SK-N-SH (cell line): ENCODE results near the gene NR1D2. TPM values are rescaled to one million over a fixed set of nuclear protein-coding genes. Genes with fewer than 3 reads are reported as not detected.

Experiments
- CTCF ChIA-PET: fragments of 300-600, 350-600 bp; formaldehyde crosslinking; extraction: SDS; loops from one replicate; lab custom pipeline; 2021; lab: Yijun Ruan, JAX
- POLR2A ChIA-PET: fragments of 350-600 bp; sonication (Branson Sonifier 250); formaldehyde crosslinking; extraction: SDS; loops from one replicate; lab custom pipeline; 2020; ENCODE audit warnings: antibody characterized with exemption, inconsistent platforms; lab: Yijun Ruan, JAX
- DNase-seq: peaks from one replicate; pipeline ENCODE4 v3.0.0; 2012
- H2AFZ ChIP-seq: fragments of 200-600 bp; sonication (generic); 2 replicates; pipeline ENCODE4 v1.8.1; 2016; ENCODE audit warnings: antibody characterized with exemption, mild to moderate bottlenecking, low read depth
- H3F3A ChIP-seq: fragments of 200-600 bp; sonication (generic); replicated peaks from 2 replicates; pipeline ENCODE3; 2016; ENCODE audit warnings: antibody characterized with exemption, mild to moderate bottlenecking; ENCODE audit not compliant: insufficient read depth
- H3K27ac ChIP-seq, 2 experiments: fragments of 200-500 bp in 1 of 2; fragments of 200-600 bp in 1 of 2; sonication (Bioruptor generic) in 1 of 2; sonication (generic), shearing (Covaris generic) in 1 of 2; 2 replicates each; pipeline versions ENCODE4 v1.5.1 to v1.6.1; 2014 to 2016; ENCODE audit warnings: low read depth in 2 of 2, inconsistent platforms in 1 of 2, low read length in 1 of 2, mild to moderate bottlenecking in 1 of 2, mixed read lengths in 1 of 2
- H3K27me3 ChIP-seq: fragments of 200-600 bp; sonication (generic), shearing (Covaris generic); 2 replicates; pipeline ENCODE4 v1.6.1; 2016; ENCODE audit warnings: mixed run types; ENCODE audit not compliant: insufficient read depth
- H3K36me3 ChIP-seq, 2 experiments: fragments of 200-500 bp in 1 of 2; fragments of 200-600 bp in 1 of 2; sonication (Bioruptor generic) in 1 of 2; sonication (generic) in 1 of 2; replicated peaks in 1 of 2; 2 replicates each; pipeline versions ENCODE3 to v1.5.1; 2014 to 2016; ENCODE audit warnings: low read length in 1 of 2, mild to moderate bottlenecking in 1 of 2; ENCODE audit not compliant: insufficient read depth in 2 of 2, control insufficient read depth in 1 of 2
- H3K4me1 ChIP-seq, 2 experiments: fragments of 200-500 bp in 1 of 2; fragments of 200-600 bp in 1 of 2; sonication (Bioruptor generic) in 1 of 2; sonication (generic), shearing (Covaris generic) in 1 of 2; 2 replicates each; pipeline versions ENCODE4 v1.5.1 to v1.6.1; 2014 to 2016; ENCODE audit warnings: low read depth in 1 of 2, low read length in 1 of 2, mixed run types in 1 of 2; ENCODE audit not compliant: insufficient read depth in 2 of 2, control insufficient read depth in 1 of 2
- H3K4me2 ChIP-seq: fragments of 200-600 bp; sonication (generic), shearing (Covaris generic); 2 replicates; pipeline ENCODE4 v1.6.1; 2017; ENCODE audit warnings: mixed run types
- H3K4me3 ChIP-seq, 2 experiments: fragments of 200-500 bp in 1 of 2; fragments of 200-600 bp in 1 of 2; sonication (Bioruptor generic) in 1 of 2; sonication (generic), shearing (Covaris generic) in 1 of 2; 2 replicates each; pipeline versions ENCODE4 v1.5.1 to v1.8.1; 2014 to 2016; ENCODE audit warnings: low read depth in 2 of 2, inconsistent platforms in 1 of 2, low read length in 1 of 2, mild to moderate bottlenecking in 1 of 2, mixed read lengths in 1 of 2, moderate library complexity in 1 of 2
- H3K79me2 ChIP-seq: fragments of 200-600 bp; sonication (generic); 2 replicates; pipeline ENCODE4 v1.8.1; 2017; ENCODE audit warnings: mild to moderate bottlenecking; ENCODE audit not compliant: insufficient read depth
- H3K9ac ChIP-seq: fragments of 200-600 bp; sonication (generic); 2 replicates; pipeline ENCODE4 v1.6.1; 2017; ENCODE audit warnings: mixed run types
- H3K9me2 ChIP-seq: fragments of 200-600 bp; sonication (generic); 2 replicates; pipeline ENCODE4 v1.6.1; 2017; ENCODE audit warnings: mixed run types
- H3K9me3 ChIP-seq: fragments of 200-600 bp; sonication (generic); 2 replicates; pipeline ENCODE4 v1.6.1; 2017; ENCODE audit warnings: mixed run types, mild to moderate bottlenecking, moderate library complexity
- H4K20me1 ChIP-seq: fragments of 200-600 bp; sonication (generic); 2 replicates; pipeline ENCODE4 v1.6.1; 2017; ENCODE audit warnings: mild to moderate bottlenecking, mixed run types; ENCODE audit not compliant: insufficient read depth
- GABPA ChIP-seq: IDR thresholded peaks from 2 replicates; pipeline ENCODE4 v1.4.0; 2012; ENCODE audit warnings: low read depth, mild to moderate bottlenecking
- GATA2 ChIP-seq: sonication (generic); formaldehyde crosslinking; IDR thresholded peaks from 2 replicates; pipeline ENCODE4 v1.5.0; 2020; ENCODE audit warnings: mild to moderate bottlenecking, missing genetic modification reagents
- IRF3 ChIP-seq: fragments of 150-350 bp; IDR thresholded peaks from 2 replicates; pipeline ENCODE4 v1.6.1; 2016; ENCODE audit warnings: mild to moderate bottlenecking, low read depth, low read length
- MEF2A ChIP-seq: IDR thresholded peaks from 2 replicates; pipeline ENCODE4 v1.4.0; 2012; ENCODE audit warnings: low read depth, borderline replicate concordance
- USF2 ChIP-seq: fragments of 150-350 bp; IDR thresholded peaks from 2 replicates; pipeline ENCODE4 v1.6.1; 2017; ENCODE audit warnings: antibody characterized with exemption, low read length, low read depth, borderline replicate concordance
- ZBTB33 ChIP-seq: IDR thresholded peaks from 2 replicates; pipeline ENCODE4 v1.4.0; 2012; ENCODE audit warnings: low read depth, borderline replicate concordance
- WGBS: methylation state at CpG from one replicate; pipeline ENCODE4 v1.1.6; 2017; ENCODE audit warnings: low lambda C conversion rate; 5-methylcytosine and 5-hydroxymethylcytosine counted together
- polyA plus RNA-seq, 3 experiments: library from polyadenylated mRNA; depleted of rRNA; stranded (reverse); fragments of >200 nt; gene quantifications; 2 replicates each; pipeline ENCODE4 v1.2.3, GENCODE V29; 2012
- TF ChIP-seq, protein P1 (sequence below): fragments of 200-600 bp; sonication (generic); IDR thresholded peaks from 2 replicates; pipeline ENCODE4 v1.6.1; 2017; ENCODE audit warnings: antibody characterized with exemption, mild to moderate bottlenecking, moderate library complexity
- TF ChIP-seq, protein P2 (sequence below): IDR thresholded peaks from 2 replicates; pipeline ENCODE4; 2012

Gene NR1D2
- polyA plus RNA-seq, 1 of the 3 experiments (the other 2 are of a cell fraction) = 12.0 TPM

DNA sequence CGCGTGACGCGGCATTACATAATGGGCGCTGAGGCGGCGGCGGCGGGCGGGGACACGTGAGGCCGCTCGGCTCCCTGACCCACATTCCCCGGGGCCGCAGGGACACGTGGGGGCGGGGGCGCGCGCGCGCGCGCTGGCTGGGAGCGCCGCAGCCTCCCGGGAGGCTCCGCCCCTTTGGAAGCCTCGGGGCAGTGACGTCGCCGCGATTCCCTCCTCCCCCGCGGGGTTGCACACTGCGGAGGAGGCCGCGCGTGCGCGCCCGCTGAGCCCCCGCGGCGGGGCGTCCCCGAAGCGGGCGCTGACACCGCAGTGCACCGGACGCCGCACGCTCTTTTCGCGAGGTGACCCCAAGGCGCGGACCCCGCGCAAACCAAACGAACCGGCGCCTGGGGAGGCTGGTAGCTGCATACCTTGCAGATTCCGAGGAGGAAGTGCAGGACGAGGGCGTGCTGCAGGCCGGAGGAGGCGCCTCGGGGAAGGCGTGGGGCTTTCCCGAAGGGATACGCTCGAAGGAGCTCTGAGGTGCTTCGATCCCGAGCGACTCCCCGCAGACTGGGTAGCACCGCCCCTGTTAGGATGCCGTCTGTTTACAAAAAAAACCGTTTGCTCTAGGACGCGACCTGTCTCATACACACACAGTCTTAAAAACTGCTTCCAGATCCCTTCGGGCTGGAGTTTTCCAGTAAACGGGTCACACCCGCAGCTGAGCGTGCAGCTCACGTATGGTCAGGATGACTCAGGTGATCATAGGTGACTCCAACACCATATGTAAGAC is 1.0 kb downstream of the NR1D2 start (continued):
- TF ChIP-seq ZBTB33 = no peak
- no peak; the same call in 1 of the 2 replicates for TF ChIP-seq MEF2A
- TF ChIP-seq, protein P1, sequence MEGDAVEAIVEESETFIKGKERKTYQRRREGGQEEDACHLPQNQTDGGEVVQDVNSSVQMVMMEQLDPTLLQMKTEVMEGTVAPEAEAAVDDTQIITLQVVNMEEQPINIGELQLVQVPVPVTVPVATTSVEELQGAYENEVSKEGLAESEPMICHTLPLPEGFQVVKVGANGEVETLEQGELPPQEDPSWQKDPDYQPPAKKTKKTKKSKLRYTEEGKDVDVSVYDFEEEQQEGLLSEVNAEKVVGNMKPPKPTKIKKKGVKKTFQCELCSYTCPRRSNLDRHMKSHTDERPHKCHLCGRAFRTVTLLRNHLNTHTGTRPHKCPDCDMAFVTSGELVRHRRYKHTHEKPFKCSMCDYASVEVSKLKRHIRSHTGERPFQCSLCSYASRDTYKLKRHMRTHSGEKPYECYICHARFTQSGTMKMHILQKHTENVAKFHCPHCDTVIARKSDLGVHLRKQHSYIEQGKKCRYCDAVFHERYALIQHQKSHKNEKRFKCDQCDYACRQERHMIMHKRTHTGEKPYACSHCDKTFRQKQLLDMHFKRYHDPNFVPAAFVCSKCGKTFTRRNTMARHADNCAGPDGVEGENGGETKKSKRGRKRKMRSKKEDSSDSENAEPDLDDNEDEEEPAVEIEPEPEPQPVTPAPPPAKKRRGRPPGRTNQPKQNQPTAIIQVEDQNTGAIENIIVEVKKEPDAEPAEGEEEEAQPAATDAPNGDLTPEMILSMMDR = no peak
- TF ChIP-seq, protein P2, sequence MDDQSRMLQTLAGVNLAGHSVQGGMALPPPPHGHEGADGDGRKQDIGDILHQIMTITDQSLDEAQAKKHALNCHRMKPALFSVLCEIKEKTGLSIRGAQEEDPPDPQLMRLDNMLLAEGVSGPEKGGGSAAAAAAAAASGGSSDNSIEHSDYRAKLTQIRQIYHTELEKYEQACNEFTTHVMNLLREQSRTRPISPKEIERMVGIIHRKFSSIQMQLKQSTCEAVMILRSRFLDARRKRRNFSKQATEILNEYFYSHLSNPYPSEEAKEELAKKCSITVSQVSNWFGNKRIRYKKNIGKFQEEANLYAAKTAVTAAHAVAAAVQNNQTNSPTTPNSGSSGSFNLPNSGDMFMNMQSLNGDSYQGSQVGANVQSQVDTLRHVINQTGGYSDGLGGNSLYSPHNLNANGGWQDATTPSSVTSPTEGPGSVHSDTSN = peak; percentile 30; the same call in 1 of the 2 replicates
- no peak for TF ChIP-seq IRF3
- TF ChIP-seq GATA2 (CRISPR knock-in tag) = no peak
- TF ChIP-seq GABPA = no peak
- TF ChIP-seq, all 33 proteins: peak for 16

- Histone ChIP-seq H3K4me3 (no peak overlapping the region), H3K27me3 (no peaks in the 10 kb centered on the region), H4K20me1 (peaks cover 77% of the 10 kb centered on the region), H3K4me2 (no peak overlapping the region), H3F3A (peaks cover 14% of the 10 kb centered on the region), H3K79me2 (peaks cover 78% of the 10 kb centered on the region), H3K9me2 (no peaks in the 10 kb centered on the region), H3K36me3 (peaks cover 0 to 11% of the 10 kb centered on the region in 2 experiments), H3K9ac (no peak overlapping the region), H3K4me1 (peaks cover 16 to 40% of the 10 kb centered on the region in 2 experiments), H3K9me3 (no peaks in the 10 kb centered on the region), H2AFZ (no peak overlapping the region), H3K27ac (0 out of 4 replicates have a peak overlapping the region, but pooled peaks of 1 of the 2 experiments have one; percentile 86)
- ChIA-PET CTCF (no interaction called here), POLR2A (no interaction called here)
- DNase-seq = no peak
- TF ChIP-seq USF2 = no peak
- WGBS = 100% methylated on average over 2 of the region's 2 CpGs
Measured at GRCh38 chr3:23948761-23949160, 3.7 kb downstream of the NR1D2 start.
